ENCODE data around the gene CFAP119. TPM values are rescaled to one million over a fixed set of nuclear protein-coding genes. Genes with fewer than 3 reads are reported as not detected.

CFAP119 gene
- total RNA-seq, 3 donors from 2014 or later (not counting 1 experiment from before 2014, with no cell fraction given) = 3.4 to 5.1 (median 4.9) TPM

DNA sequence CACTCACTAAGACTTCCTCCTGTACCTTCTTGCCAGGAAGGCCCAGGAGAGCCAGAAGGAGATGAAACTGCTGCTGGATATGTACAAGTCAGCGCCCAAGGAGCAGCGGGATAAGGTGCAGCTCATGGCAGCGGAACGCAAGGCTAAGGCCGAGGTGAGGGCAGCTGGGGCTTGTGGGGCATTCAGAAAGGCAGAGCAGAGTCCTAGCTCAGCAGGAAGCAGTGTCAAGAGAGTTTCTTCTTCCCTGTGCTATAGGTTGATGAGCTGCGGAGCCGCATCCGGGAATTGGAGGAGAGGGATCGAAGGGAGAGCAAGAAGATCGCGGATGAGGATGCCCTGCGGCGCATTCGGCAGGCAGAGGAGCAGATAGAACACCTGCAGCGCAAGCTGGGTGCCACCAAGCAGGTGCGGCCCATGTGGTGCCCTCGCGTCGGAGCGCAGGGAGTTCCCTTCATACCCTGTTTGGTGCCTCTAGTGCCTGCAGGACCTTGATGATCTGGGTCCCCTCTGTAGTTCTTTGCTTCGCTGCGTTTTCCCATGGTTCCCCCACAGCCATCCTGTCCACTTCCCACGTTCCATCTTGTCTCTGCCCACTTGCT lies 6.8 kb upstream of the CFAP119 start:
- WGBS (ENCODE audit: insufficient coverage) = 99% methylated on average over 23 of the region's 23 CpGs
- peaks cover 39% of the 10 kb centered on the region for H3K4me1 ChIP-seq (ENCODE audit: control insufficient read depth, insufficient read depth, low read length)
- peaks cover 20% of the 10 kb centered on the region for H3K36me3 Mint-ChIP-seq
- intact Hi-C loops (cut with micrococcal nuclease) = loop anchor here (10.0 kb wide), 1 partner anchor 54 kb away; no protein-coding TSS in a partner anchor
- H3K27me3 Mint-ChIP-seq (ENCODE audit: low read depth in 2 of 2) = no peaks in the 10 kb centered on the region
- TF ChIP-seq, protein P1, sequence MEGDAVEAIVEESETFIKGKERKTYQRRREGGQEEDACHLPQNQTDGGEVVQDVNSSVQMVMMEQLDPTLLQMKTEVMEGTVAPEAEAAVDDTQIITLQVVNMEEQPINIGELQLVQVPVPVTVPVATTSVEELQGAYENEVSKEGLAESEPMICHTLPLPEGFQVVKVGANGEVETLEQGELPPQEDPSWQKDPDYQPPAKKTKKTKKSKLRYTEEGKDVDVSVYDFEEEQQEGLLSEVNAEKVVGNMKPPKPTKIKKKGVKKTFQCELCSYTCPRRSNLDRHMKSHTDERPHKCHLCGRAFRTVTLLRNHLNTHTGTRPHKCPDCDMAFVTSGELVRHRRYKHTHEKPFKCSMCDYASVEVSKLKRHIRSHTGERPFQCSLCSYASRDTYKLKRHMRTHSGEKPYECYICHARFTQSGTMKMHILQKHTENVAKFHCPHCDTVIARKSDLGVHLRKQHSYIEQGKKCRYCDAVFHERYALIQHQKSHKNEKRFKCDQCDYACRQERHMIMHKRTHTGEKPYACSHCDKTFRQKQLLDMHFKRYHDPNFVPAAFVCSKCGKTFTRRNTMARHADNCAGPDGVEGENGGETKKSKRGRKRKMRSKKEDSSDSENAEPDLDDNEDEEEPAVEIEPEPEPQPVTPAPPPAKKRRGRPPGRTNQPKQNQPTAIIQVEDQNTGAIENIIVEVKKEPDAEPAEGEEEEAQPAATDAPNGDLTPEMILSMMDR (IDR thresholded peaks at IDR 0.05) = no peak
- ATAC-seq = no peak
- H3K27me3 ChIP-seq (ENCODE audit: control insufficient read depth, insufficient read depth, low read length) = no peaks in the 10 kb centered on the region
- H3K27ac Mint-ChIP-seq = peak overlapping the region; percentile 7 to 82
- H3K27ac ChIP-seq (ENCODE audit: low read length) = no peak overlapping the region
- H3K9me3 Mint-ChIP-seq = no peaks in the 10 kb centered on the region
- peaks cover 27 to 47% of the 10 kb centered on the region in 2 donors for H3K4me1 Mint-ChIP-seq
- no peak overlapping the region for H3K4me3 ChIP-seq (ENCODE audit: low read length)
- no peak for DNase-seq
- no peak overlapping the region for H3K4me3 Mint-ChIP-seq
- peaks cover 84% of the 10 kb centered on the region for H3K36me3 ChIP-seq (ENCODE audit: control insufficient read depth, insufficient read depth, low read length)
- H3K9me3 ChIP-seq (ENCODE audit: control insufficient read depth, insufficient read depth, low read length) = no peaks in the 10 kb centered on the region

GRCh38 chr16:30767767-30768465 lies 6.1 kb upstream of the CFAP119 start:
- no peak overlapping the region for H3K4me3 ChIP-seq (ENCODE audit: low read length)
- DNase-seq (peak; percentile 52 to 78), ATAC-seq (peak; percentile 77 to 95 (median 86))
- no peaks in the 10 kb centered on the region for H3K9me3 ChIP-seq (ENCODE audit: control insufficient read depth, insufficient read depth, low read length)
- peak overlapping the region; percentile 7 to 82 for H3K27ac Mint-ChIP-seq
- H3K4me1 Mint-ChIP-seq = peaks cover 29 to 50% of the 10 kb centered on the region in 2 donors
- peak overlapping the region; percentile 75 for H3K27ac ChIP-seq (ENCODE audit: low read length)
- H3K9me3 Mint-ChIP-seq = no peaks in the 10 kb centered on the region
- peaks cover 19% of the 10 kb centered on the region for H3K36me3 Mint-ChIP-seq
- peaks cover 85% of the 10 kb centered on the region for H3K36me3 ChIP-seq (ENCODE audit: control insufficient read depth, insufficient read depth, low read length)
- H3K27me3 Mint-ChIP-seq (ENCODE audit: low read depth in 2 of 2) = no peaks in the 10 kb centered on the region
- intact Hi-C loops (cut with micrococcal nuclease) = loop anchor here (10.0 kb wide), 1 partner anchor 53 kb away; no protein-coding TSS in a partner anchor
- peaks cover 46% of the 10 kb centered on the region for H3K4me1 ChIP-seq (ENCODE audit: control insufficient read depth, insufficient read depth, low read length)
- WGBS (ENCODE audit: insufficient coverage) = 60% methylated on average over 18 of the region's 18 CpGs
- TF ChIP-seq, protein P1 (IDR thresholded peaks at IDR 0.05) = no peak
- H3K27me3 ChIP-seq (ENCODE audit: control insufficient read depth, insufficient read depth, low read length) = no peaks in the 10 kb centered on the region
- H3K4me3 Mint-ChIP-seq = peak overlapping the region; percentile 37

- TF ChIP-seq, protein P1 (IDR thresholded peaks at IDR 0.05) = no peak
- Histone ChIP-seq H3K27me3 (ENCODE audit: control insufficient read depth, insufficient read depth, low read length) (no peaks in the 10 kb centered on the region), H3K9me3 (ENCODE audit: control insufficient read depth, insufficient read depth, low read length) (no peaks in the 10 kb centered on the region), H3K36me3 (ENCODE audit: control insufficient read depth, insufficient read depth, low read length) (peaks cover 74% of the 10 kb centered on the region), H3K4me3 (ENCODE audit: low read length) (no peak overlapping the region), H3K27ac (ENCODE audit: low read length) (peak overlapping the region; percentile 44), H3K4me1 (ENCODE audit: control insufficient read depth, insufficient read depth, low read length) (peaks cover 52% of the 10 kb centered on the region)
- Mint-ChIP-seq H3K27me3 (ENCODE audit: low read depth in 2 of 2) (no peaks in the 10 kb centered on the region), H3K4me3 (peak overlapping the region; percentile 7), H3K4me1 (peaks cover 32 to 49% of the 10 kb centered on the region in 2 donors), H3K36me3 (peaks cover 9% of the 10 kb centered on the region), H3K9me3 (no peaks in the 10 kb centered on the region), H3K27ac (peak overlapping the region; percentile 7 to 82)
- DNase-seq = no peak
- intact Hi-C loops (cut with micrococcal nuclease) = loop anchor here (10.0 kb wide), 1 partner anchor 52 kb away; no protein-coding TSS in a partner anchor
- no peak for ATAC-seq
- WGBS (ENCODE audit: insufficient coverage) = 91% methylated on average over 4 of the region's 4 CpGs
Observed at GRCh38 chr16:30766933-30767284, 5.0 kb upstream of the CFAP119 start.
